HG03342 (cell line): ENCODE measurements around the gene ADAM10.

Experiments
- ATAC-seq: cut with Tn5 transposase; IDR thresholded peaks from one replicate; pipeline ENCODE4 v1.9.1; 2021; ENCODE audit warnings: mild to moderate bottlenecking, moderate library complexity; ENCODE audit not compliant: unreplicated experiment

ADAM10 gene

GRCh38 chr15:58726867-58727266 is 22.6 kb downstream of the ADAM10 start:
- ATAC-seq, result no peak

- ATAC-seq, result peak; percentile 79
Measured at GRCh38 chr15:58724466-58724865, 25.0 kb downstream of the ADAM10 start.

GRCh38 chr15:58717357-58717756 is 32.1 kb downstream of the ADAM10 start:
- no peak for ATAC-seq

- ATAC-seq, result no peak
Measured at GRCh38 chr15:58716027-58716426, 33.5 kb downstream of the ADAM10 start.

- ATAC-seq, result no peak
Measured at GRCh38 chr15:58715266-58715917, 34.1 kb downstream of the ADAM10 start.

- no peak for ATAC-seq
Measured at GRCh38 chr15:58710701-58711100, 38.8 kb downstream of the ADAM10 start.

- no peak for ATAC-seq
Measured at GRCh38 chr15:58707397-58707796, 42.1 kb downstream of the ADAM10 start.

GRCh38 chr15:58705105-58705504 is 44.4 kb downstream of the ADAM10 start:
- no peak for ATAC-seq

GRCh38 chr15:58704155-58704865 is 45.2 kb downstream of the ADAM10 start:
- ATAC-seq, result no peak

- no peak for ATAC-seq
Measured at GRCh38 chr15:58703610-58704009, 45.9 kb downstream of the ADAM10 start.

- no peak for ATAC-seq
Measured at GRCh38 chr15:58702233-58702632, 47.3 kb downstream of the ADAM10 start.

- no peak for ATAC-seq
Measured at GRCh38 chr15:58701376-58701775, 48.1 kb downstream of the ADAM10 start.

GRCh38 chr15:58699769-58700168 is 49.7 kb downstream of the ADAM10 start:
- ATAC-seq, result no peak

GRCh38 chr15:58698887-58699641 is 50.4 kb downstream of the ADAM10 start:
- ATAC-seq, result no peak

- no peak for ATAC-seq
Measured at GRCh38 chr15:58697220-58697619, 52.3 kb downstream of the ADAM10 start.

GRCh38 chr15:58696738-58697137 is 52.8 kb downstream of the ADAM10 start:
- no peak for ATAC-seq

GRCh38 chr15:58694641-58695398 is 54.7 kb downstream of the ADAM10 start:
- ATAC-seq, result no peak

- ATAC-seq, result no peak
Measured at GRCh38 chr15:58690703-58691102, 58.8 kb downstream of the ADAM10 start.

GRCh38 chr15:58689646-58690045 is 59.9 kb downstream of the ADAM10 start:
- no peak for ATAC-seq

GRCh38 chr15:58686286-58686685 is 63.2 kb downstream of the ADAM10 start:
- ATAC-seq, result no peak

GRCh38 chr15:58684751-58685150 is 64.8 kb downstream of the ADAM10 start:
- ATAC-seq, result no peak
